ENCODE data around the gene ACOT13.

DNA sequence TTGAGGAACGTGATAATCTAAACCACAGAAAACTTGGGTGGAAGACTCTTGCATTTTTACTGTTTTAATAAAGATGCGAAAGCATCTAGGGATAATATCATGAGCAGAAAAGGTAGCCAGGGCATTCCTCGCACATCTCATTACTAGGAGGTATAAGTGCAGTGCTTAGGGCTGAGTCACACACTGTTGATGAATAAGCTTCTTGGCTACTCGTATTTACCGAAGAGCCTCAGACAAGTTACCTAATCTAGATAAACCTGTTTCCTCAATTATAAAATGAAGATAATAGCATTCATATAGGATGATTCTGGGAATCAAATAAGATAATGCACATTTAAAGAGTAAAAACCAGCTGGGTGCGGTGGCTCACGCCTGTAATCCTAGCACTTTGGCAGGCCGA is 20.1 kb upstream of the ACOT13 start:
- TF ChIP-seq ZSCAN30 (tag by site-specific recombination; IDR thresholded peaks at IDR 0.05) (no peak), ZBTB20 (tag by site-specific recombination; IDR thresholded peaks at IDR 0.05) (no peak), GLI4 (tag by site-specific recombination; IDR thresholded peaks at IDR 0.05) (no peak), ZNF223 (tag by site-specific recombination; IDR thresholded peaks at IDR 0.05) (no peak), PRDM1 (tag by site-specific recombination; IDR thresholded peaks at IDR 0.05) (no peak), ZFP3 (tag by site-specific recombination; IDR thresholded peaks at IDR 0.05; ENCODE audit: low read depth) (no peak)
- TF ChIP-seq, protein P1, sequence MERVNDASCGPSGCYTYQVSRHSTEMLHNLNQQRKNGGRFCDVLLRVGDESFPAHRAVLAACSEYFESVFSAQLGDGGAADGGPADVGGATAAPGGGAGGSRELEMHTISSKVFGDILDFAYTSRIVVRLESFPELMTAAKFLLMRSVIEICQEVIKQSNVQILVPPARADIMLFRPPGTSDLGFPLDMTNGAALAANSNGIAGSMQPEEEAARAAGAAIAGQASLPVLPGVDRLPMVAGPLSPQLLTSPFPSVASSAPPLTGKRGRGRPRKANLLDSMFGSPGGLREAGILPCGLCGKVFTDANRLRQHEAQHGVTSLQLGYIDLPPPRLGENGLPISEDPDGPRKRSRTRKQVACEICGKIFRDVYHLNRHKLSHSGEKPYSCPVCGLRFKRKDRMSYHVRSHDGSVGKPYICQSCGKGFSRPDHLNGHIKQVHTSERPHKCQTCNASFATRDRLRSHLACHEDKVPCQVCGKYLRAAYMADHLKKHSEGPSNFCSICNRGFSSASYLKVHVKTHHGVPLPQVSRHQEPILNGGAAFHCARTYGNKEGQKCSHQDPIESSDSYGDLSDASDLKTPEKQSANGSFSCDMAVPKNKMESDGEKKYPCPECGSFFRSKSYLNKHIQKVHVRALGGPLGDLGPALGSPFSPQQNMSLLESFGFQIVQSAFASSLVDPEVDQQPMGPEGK (tag by site-specific recombination; IDR thresholded peaks at IDR 0.05): no peak
- TF ChIP-seq, protein P2, sequence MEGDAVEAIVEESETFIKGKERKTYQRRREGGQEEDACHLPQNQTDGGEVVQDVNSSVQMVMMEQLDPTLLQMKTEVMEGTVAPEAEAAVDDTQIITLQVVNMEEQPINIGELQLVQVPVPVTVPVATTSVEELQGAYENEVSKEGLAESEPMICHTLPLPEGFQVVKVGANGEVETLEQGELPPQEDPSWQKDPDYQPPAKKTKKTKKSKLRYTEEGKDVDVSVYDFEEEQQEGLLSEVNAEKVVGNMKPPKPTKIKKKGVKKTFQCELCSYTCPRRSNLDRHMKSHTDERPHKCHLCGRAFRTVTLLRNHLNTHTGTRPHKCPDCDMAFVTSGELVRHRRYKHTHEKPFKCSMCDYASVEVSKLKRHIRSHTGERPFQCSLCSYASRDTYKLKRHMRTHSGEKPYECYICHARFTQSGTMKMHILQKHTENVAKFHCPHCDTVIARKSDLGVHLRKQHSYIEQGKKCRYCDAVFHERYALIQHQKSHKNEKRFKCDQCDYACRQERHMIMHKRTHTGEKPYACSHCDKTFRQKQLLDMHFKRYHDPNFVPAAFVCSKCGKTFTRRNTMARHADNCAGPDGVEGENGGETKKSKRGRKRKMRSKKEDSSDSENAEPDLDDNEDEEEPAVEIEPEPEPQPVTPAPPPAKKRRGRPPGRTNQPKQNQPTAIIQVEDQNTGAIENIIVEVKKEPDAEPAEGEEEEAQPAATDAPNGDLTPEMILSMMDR (tag by site-specific recombination; IDR thresholded peaks at IDR 0.05): no peak
- TF ChIP-seq, protein P3, sequence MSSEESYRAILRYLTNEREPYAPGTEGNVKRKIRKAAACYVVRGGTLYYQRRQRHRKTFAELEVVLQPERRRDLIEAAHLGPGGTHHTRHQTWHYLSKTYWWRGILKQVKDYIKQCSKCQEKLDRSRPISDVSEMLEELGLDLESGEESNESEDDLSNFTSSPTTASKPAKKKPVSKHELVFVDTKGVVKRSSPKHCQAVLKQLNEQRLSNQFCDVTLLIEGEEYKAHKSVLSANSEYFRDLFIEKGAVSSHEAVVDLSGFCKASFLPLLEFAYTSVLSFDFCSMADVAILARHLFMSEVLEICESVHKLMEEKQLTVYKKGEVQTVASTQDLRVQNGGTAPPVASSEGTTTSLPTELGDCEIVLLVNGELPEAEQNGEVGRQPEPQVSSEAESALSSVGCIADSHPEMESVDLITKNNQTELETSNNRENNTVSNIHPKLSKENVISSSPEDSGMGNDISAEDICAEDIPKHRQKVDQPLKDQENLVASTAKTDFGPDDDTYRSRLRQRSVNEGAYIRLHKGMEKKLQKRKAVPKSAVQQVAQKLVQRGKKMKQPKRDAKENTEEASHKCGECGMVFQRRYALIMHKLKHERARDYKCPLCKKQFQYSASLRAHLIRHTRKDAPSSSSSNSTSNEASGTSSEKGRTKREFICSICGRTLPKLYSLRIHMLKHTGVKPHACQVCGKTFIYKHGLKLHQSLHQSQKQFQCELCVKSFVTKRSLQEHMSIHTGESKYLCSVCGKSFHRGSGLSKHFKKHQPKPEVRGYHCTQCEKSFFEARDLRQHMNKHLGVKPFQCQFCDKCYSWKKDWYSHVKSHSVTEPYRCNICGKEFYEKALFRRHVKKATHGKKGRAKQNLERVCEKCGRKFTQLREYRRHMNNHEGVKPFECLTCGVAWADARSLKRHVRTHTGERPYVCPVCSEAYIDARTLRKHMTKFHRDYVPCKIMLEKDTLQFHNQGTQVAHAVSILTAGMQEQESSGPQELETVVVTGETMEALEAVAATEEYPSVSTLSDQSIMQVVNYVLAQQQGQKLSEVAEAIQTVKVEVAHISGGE (tag by site-specific recombination; conservative IDR thresholded peaks at IDR 0.05; ENCODE audit: low read depth): no peak
- TF ChIP-seq, protein P4, sequence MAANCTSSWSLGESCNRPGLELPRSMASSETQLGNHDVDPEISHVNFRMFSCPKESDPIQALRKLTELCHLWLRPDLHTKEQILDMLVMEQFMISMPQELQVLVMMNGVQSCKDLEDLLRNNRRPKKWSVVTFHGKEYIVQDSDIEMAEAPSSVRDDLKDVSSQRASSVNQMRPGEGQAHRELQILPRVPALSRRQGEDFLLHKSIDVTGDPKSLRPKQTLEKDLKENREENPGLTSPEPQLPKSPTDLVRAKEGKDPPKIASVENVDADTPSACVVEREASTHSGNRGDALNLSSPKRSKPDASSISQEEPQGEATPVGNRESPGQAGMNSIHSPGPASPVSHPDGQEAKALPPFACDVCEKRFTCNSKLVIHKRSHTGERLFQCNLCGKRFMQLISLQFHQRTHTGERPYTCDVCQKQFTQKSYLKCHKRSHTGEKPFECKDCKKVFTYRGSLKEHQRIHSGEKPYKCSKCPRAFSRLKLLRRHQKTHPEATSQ (tag by site-specific recombination; IDR thresholded peaks at IDR 0.05): no peak

Data from HEK293 (cell line).